Measurements from ENCODE around the gene RERE. TPM values are rescaled to one million over a fixed set of nuclear protein-coding genes. Genes with fewer than 3 reads are reported as not detected.

The RERE gene
- total RNA-seq, 2 donors from 2014 or later, result 74.5 to 128 TPM

GRCh38 chr1:8416881-8417280, 400.6 kb downstream of the RERE start:
- TF ChIP-seq POLR2A (IDR thresholded peaks at IDR 0.05), result no peak
- TF ChIP-seq CTCF (IDR thresholded peaks at IDR 0.05), result no peak
- H3K4me1 ChIP-seq, result peaks cover 97% of the 10 kb centered on the region
- ATAC-seq (no peak), DNase-seq (no peak)
- no peaks in the 10 kb centered on the region for H3K9me3 ChIP-seq
- intact Hi-C loops (cut with DNase I), result no loop called here
- peak overlapping the region in 2 of 4 donors; percentile 15 to 48 for H3K27ac ChIP-seq
- no peaks in the 10 kb centered on the region for H3K27me3 ChIP-seq
- no peak overlapping the region for H3K4me3 ChIP-seq
- peaks cover 0 to 2% of the 10 kb centered on the region in 2 donors for H3K36me3 ChIP-seq (replicated peaks in 1 of 2; ENCODE audit: insufficient read depth in 1 of 2, low read depth in 2 of 2)
- WGBS, 2 donors, result 14 to 19% methylated on average over 3 of the region's 3 CpGs

GRCh38 chr1:8415526-8416278, 401.7 kb downstream of the RERE start:
- no peak for TF ChIP-seq POLR2A (IDR thresholded peaks at IDR 0.05)
- TF ChIP-seq CTCF (IDR thresholded peaks at IDR 0.05), result no peak
- Histone ChIP-seq H3K27me3 (no peaks in the 10 kb centered on the region), H3K9me3 (no peaks in the 10 kb centered on the region), H3K36me3 (replicated peaks in 1 of 2; ENCODE audit: insufficient read depth in 1 of 2, low read depth in 2 of 2) (peaks cover 0 to 2% of the 10 kb centered on the region in 2 donors), H3K27ac (peak overlapping the region in 3 of 4 donors; percentile 16 to 40 (median 29)), H3K4me1 (peaks cover 97% of the 10 kb centered on the region), H3K4me3 (no peak overlapping the region)
- peak; percentile 25 for ATAC-seq
- peak in 2 of 4 donors; percentile 43 to 59 for DNase-seq
- WGBS, 2 donors, result 24 to 28% methylated on average over 7 of the region's 7 CpGs
- intact Hi-C loops (cut with DNase I), result no loop called here

GRCh38 chr1:8412183-8412831, 405.1 kb downstream of the RERE start:
- no peaks in the 10 kb centered on the region for H3K9me3 ChIP-seq
- H3K27me3 ChIP-seq, result no peaks in the 10 kb centered on the region
- 28 to 34% methylated on average over 8 of the region's 8 CpGs for WGBS, 2 donors
- H3K4me1 ChIP-seq, result peaks cover 97% of the 10 kb centered on the region
- H3K4me3 ChIP-seq, result no peak overlapping the region
- H3K27ac ChIP-seq, result peak overlapping the region; percentile 19 to 79 (median 55)
- intact Hi-C loops (cut with DNase I), result no loop called here
- H3K36me3 ChIP-seq (replicated peaks in 1 of 2; ENCODE audit: insufficient read depth in 1 of 2, low read depth in 2 of 2), result peaks cover 0 to 2% of the 10 kb centered on the region in 2 donors
- TF ChIP-seq POLR2A (IDR thresholded peaks at IDR 0.05) (no peak), CTCF (IDR thresholded peaks at IDR 0.05) (peak in 1 of 7 experiments; percentile 17)
- DNase-seq (peak in 1 of 4 donors; percentile 62), ATAC-seq (no peak)

- H3K4me3 ChIP-seq, result no peak overlapping the region
Observed at GRCh38 chr1:8411803-8412182, 405.6 kb downstream of the RERE start.

More at GRCh38 chr1:8411803-8412182, 405.6 kb downstream of the RERE start:
- Histone ChIP-seq H3K4me1 (peaks cover 97% of the 10 kb centered on the region), H3K36me3 (replicated peaks in 1 of 2; ENCODE audit: insufficient read depth in 1 of 2, low read depth in 2 of 2) (peaks cover 0 to 2% of the 10 kb centered on the region in 2 donors), H3K27me3 (no peaks in the 10 kb centered on the region), H3K27ac (peak overlapping the region in 3 of 4 donors; percentile 7 to 79 (median 50)), H3K9me3 (no peaks in the 10 kb centered on the region)
- 62% methylated on average over 7 of the region's 7 CpGs for WGBS, 2 donors
- intact Hi-C loops (cut with DNase I), result no loop called here
- DNase-seq (no peak), ATAC-seq (no peak)
- TF ChIP-seq CTCF (IDR thresholded peaks at IDR 0.05), result no peak
- no peak for TF ChIP-seq POLR2A (IDR thresholded peaks at IDR 0.05)

All from body of pancreas (tissue), 4 donors.